ENCODE results near the gene LRRC4.

LRRC4 gene

GRCh38 chr7:127997226-127997922 lies 33.9 kb downstream of the LRRC4 start:
- no peak for DNase-seq (ENCODE audit: low read depth, low spot score)
- ChIA-PET CTCF (interaction anchor here (0.5 kb wide), 1 partner anchor 29 kb away, joined by 3 read pairs; no protein-coding TSS in a partner anchor), POLR2A (no interaction called here)
- TF ChIP-seq CTCF (IDR thresholded peaks at IDR 0.05; ENCODE audit: insufficient read depth, low read length, missing control alignments): no peak
- H3K4me3 ChIP-seq (ENCODE audit: low read depth, low read length): no peak overlapping the region

GRCh38 chr7:127996253-127997071 lies 34.8 kb downstream of the LRRC4 start:
- ChIA-PET POLR2A (no interaction called here), CTCF (interaction anchor here (0.5 kb wide), 1 partner anchor 30 kb away, joined by 3 read pairs; no protein-coding TSS in a partner anchor)
- no peak for DNase-seq (ENCODE audit: low read depth, low spot score)
- no peak for TF ChIP-seq CTCF (IDR thresholded peaks at IDR 0.05; ENCODE audit: insufficient read depth, low read length, missing control alignments)
- H3K4me3 ChIP-seq (ENCODE audit: low read depth, low read length): no peak overlapping the region

- no peak for TF ChIP-seq CTCF (IDR thresholded peaks at IDR 0.05; ENCODE audit: insufficient read depth, low read length, missing control alignments)
- DNase-seq (ENCODE audit: low read depth, low spot score): no peak
- ChIA-PET POLR2A (no interaction called here), CTCF (interaction anchor here (0.9 kb wide), 1 partner anchor 211 kb away, joined by 3 read pairs; no protein-coding TSS in a partner anchor)
- no peak overlapping the region for H3K4me3 ChIP-seq (ENCODE audit: low read depth, low read length)
Observed at GRCh38 chr7:127995881-127996215, 35.4 kb downstream of the LRRC4 start.

GRCh38 chr7:127995156-127995880 lies 35.9 kb downstream of the LRRC4 start:
- H3K4me3 ChIP-seq (ENCODE audit: low read depth, low read length): no peak overlapping the region
- ChIA-PET POLR2A (no interaction called here), CTCF (interaction anchor here (0.9 kb wide), 1 partner anchor 211 kb away, joined by 3 read pairs; no protein-coding TSS in a partner anchor)
- no peak for DNase-seq (ENCODE audit: low read depth, low spot score)
- no peak for TF ChIP-seq CTCF (IDR thresholded peaks at IDR 0.05; ENCODE audit: insufficient read depth, low read length, missing control alignments)

- no peak for TF ChIP-seq CTCF (IDR thresholded peaks at IDR 0.05; ENCODE audit: insufficient read depth, low read length, missing control alignments)
- CTCF ChIA-PET: no interaction called here
Observed at GRCh38 chr7:127993987-127994386, 37.2 kb downstream of the LRRC4 start.

GRCh38 chr7:127993317-127993716 lies 37.9 kb downstream of the LRRC4 start:
- POLR2A ChIA-PET: no interaction called here
- CTCF ChIA-PET: no interaction called here
- H3K4me3 ChIP-seq (ENCODE audit: low read depth, low read length): no peak overlapping the region
- no peak for TF ChIP-seq CTCF (IDR thresholded peaks at IDR 0.05; ENCODE audit: insufficient read depth, low read length, missing control alignments)
- no peak for DNase-seq (ENCODE audit: low read depth, low spot score)

More at GRCh38 chr7:127993987-127994386, 37.2 kb downstream of the LRRC4 start:
- DNase-seq (ENCODE audit: low read depth, low spot score): no peak
- H3K4me3 ChIP-seq (ENCODE audit: low read depth, low read length): no peak overlapping the region
- POLR2A ChIA-PET: no interaction called here

Data from AG04449 (cell line).